K562 (cell line): Measurements from ENCODE around the gene VILL. TPM values are rescaled to one million over a fixed set of nuclear protein-coding genes. Genes with fewer than 3 reads are reported as not detected.

Source experiments
- ATF7 ChIP-seq: fragments of 450-650 bp; IDR thresholded peaks from 2 replicates; pipeline ENCODE4 v1.7.1; 2014; ENCODE audit warnings: mild to moderate bottlenecking, moderate library complexity
- polyA plus RNA-seq, 8 experiments: library from polyadenylated mRNA; depleted of rRNA in 4 of 8; stranded (reverse) in 5 of 8; unstranded in 3 of 8; fragments of >200 nt; fragmentation: Nextera tagmentation in 2 of 8; fragmentation: Illumina TruSeq in 1 of 8; extraction: Ambion mirVana in 2 of 8; extraction: Trizol in 1 of 8; gene quantifications; 2 replicates each; pipeline versions ENCODE4 v1.2.1 to v1.2.3, GENCODE V29; 2011 to 2014; ENCODE audit warnings: inconsistent platforms in 1 of 8, missing spikeins in 1 of 8
- total RNA-seq, 7 experiments: library from RNA; depleted of rRNA in 6 of 7; stranded (reverse); fragments of >200 nt in 6 of 7; fragmentation: Illumina TruSeq in 2 of 7; extraction: Trizol in 2 of 7; gene quantifications; 2 replicates each; pipeline versions ENCODE4 v1.2.1 to v1.2.3, GENCODE V29; 2011 to 2021; ENCODE audit warnings: low replicate concordance in 1 of 7
- TF ChIP-seq, protein P1 (sequence below): fragments of 200-600 bp; sonication (generic); IDR thresholded peaks from one replicate; pipeline ENCODE4 v1.6.1; 2012; ENCODE audit warnings: mild to moderate bottlenecking, low read depth, low read length, inconsistent platforms
- TF ChIP-seq, protein P2 (sequence below): IDR thresholded peaks from 2 replicates; pipeline ENCODE4 v1.6.1; 2011; ENCODE audit not compliant: insufficient read length; ENCODE audit errors: extremely low read depth

VILL gene
- total and polyA plus RNA-seq, 9 of the 15 experiments (the other 6 are each of a cell fraction or from before 2014, with no cell fraction given) = 0.11 to 16.0 (median 8.8) TPM

DNA sequence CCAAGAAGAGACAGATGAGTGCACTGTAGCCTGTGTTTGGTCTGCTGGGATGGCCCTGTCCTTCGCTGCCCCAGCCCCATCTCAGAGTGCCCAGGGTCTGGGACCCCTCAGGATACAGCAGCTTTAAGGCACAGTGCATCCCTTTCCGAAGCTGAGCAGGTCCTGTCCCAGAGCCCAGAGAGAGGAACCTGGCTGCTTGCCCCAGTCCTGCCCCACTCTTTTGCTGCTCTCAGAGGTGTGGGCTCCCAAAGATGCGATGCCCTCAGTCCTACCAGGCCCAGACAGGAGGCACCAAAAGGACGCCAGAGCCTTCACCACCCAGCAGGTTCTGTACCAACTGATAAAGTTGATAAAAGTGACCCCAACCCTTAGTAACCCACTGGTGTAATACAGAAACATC is 30.6 kb downstream of the VILL start (continued):
- TF ChIP-seq, protein P1, sequence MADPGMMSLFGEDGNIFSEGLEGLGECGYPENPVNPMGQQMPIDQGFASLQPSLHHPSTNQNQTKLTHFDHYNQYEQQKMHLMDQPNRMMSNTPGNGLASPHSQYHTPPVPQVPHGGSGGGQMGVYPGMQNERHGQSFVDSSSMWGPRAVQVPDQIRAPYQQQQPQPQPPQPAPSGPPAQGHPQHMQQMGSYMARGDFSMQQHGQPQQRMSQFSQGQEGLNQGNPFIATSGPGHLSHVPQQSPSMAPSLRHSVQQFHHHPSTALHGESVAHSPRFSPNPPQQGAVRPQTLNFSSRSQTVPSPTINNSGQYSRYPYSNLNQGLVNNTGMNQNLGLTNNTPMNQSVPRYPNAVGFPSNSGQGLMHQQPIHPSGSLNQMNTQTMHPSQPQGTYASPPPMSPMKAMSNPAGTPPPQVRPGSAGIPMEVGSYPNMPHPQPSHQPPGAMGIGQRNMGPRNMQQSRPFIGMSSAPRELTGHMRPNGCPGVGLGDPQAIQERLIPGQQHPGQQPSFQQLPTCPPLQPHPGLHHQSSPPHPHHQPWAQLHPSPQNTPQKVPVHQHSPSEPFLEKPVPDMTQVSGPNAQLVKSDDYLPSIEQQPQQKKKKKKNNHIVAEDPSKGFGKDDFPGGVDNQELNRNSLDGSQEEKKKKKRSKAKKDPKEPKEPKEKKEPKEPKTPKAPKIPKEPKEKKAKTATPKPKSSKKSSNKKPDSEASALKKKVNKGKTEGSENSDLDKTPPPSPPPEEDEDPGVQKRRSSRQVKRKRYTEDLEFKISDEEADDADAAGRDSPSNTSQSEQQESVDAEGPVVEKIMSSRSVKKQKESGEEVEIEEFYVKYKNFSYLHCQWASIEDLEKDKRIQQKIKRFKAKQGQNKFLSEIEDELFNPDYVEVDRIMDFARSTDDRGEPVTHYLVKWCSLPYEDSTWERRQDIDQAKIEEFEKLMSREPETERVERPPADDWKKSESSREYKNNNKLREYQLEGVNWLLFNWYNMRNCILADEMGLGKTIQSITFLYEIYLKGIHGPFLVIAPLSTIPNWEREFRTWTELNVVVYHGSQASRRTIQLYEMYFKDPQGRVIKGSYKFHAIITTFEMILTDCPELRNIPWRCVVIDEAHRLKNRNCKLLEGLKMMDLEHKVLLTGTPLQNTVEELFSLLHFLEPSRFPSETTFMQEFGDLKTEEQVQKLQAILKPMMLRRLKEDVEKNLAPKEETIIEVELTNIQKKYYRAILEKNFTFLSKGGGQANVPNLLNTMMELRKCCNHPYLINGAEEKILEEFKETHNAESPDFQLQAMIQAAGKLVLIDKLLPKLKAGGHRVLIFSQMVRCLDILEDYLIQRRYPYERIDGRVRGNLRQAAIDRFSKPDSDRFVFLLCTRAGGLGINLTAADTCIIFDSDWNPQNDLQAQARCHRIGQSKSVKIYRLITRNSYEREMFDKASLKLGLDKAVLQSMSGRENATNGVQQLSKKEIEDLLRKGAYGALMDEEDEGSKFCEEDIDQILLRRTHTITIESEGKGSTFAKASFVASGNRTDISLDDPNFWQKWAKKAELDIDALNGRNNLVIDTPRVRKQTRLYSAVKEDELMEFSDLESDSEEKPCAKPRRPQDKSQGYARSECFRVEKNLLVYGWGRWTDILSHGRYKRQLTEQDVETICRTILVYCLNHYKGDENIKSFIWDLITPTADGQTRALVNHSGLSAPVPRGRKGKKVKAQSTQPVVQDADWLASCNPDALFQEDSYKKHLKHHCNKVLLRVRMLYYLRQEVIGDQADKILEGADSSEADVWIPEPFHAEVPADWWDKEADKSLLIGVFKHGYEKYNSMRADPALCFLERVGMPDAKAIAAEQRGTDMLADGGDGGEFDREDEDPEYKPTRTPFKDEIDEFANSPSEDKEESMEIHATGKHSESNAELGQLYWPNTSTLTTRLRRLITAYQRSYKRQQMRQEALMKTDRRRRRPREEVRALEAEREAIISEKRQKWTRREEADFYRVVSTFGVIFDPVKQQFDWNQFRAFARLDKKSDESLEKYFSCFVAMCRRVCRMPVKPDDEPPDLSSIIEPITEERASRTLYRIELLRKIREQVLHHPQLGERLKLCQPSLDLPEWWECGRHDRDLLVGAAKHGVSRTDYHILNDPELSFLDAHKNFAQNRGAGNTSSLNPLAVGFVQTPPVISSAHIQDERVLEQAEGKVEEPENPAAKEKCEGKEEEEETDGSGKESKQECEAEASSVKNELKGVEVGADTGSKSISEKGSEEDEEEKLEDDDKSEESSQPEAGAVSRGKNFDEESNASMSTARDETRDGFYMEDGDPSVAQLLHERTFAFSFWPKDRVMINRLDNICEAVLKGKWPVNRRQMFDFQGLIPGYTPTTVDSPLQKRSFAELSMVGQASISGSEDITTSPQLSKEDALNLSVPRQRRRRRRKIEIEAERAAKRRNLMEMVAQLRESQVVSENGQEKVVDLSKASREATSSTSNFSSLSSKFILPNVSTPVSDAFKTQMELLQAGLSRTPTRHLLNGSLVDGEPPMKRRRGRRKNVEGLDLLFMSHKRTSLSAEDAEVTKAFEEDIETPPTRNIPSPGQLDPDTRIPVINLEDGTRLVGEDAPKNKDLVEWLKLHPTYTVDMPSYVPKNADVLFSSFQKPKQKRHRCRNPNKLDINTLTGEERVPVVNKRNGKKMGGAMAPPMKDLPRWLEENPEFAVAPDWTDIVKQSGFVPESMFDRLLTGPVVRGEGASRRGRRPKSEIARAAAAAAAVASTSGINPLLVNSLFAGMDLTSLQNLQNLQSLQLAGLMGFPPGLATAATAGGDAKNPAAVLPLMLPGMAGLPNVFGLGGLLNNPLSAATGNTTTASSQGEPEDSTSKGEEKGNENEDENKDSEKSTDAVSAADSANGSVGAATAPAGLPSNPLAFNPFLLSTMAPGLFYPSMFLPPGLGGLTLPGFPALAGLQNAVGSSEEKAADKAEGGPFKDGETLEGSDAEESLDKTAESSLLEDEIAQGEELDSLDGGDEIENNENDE = no peak
- TF ChIP-seq, protein P2, sequence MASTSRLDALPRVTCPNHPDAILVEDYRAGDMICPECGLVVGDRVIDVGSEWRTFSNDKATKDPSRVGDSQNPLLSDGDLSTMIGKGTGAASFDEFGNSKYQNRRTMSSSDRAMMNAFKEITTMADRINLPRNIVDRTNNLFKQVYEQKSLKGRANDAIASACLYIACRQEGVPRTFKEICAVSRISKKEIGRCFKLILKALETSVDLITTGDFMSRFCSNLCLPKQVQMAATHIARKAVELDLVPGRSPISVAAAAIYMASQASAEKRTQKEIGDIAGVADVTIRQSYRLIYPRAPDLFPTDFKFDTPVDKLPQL = no peak
- TF ChIP-seq ATF7 = no peak
